NCI-H2107 (cell line): ENCODE results near the gene ATP9A.
"Not testable (repeated sequence)": the region's sequence is repeated elsewhere in the genome, so short reads cannot be mapped to it uniquely, and the experiment has no call there.

Experiments used
- DNase-seq: peaks from one replicate; lab custom pipeline; 2025; lab: John Stamatoyannopoulos, UW

ATP9A gene

DNA sequence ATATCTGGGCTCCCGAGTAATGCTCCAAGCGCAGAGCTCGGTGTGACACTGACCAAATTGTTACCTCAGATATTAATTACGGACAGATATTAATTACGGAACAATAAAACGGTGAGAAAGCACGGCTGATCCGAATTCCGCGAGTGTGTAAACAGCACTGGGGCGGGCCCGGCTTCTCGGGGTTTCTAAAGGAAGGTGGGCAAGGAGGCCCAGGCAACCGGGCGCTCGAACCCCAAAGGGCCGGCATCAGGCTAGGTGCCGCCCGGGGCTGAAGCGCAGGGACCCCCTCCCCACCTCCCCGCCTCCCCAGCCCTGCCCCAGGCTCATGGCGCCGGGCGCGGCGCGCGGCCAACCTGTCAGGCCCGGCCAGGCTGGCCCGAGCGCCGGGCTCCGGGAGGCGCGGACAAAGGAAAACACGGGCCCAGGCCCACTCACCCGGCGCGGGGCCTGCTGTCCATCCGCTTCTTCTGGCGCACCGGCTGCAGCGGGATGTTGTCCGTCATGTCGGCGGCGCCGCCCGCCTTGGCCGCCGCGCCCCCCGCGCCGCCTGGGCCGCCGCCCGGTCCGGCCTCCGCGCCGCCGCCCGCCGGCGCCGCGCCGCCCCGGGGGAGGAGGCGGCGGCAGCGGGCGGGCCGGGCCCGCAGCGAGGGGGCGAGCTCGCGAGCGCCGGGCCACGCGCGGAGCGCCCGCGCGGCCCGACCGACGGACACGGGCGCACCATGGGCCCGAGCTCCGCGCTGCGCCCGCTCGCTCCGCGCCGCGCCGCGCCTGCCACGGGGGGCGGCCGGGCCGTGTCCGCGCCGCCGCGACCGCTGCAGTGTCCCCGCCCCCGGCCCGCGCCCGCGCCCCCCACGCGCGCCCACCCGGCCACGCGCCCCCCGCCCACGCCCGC is at the start of gene ATP9A:
Gene ATP9A (minus strand): TSS at position 524 of the 892 bp plus-strand sequence. CDS start 21 bp downstream, at position 503.
- no peak for DNase-seq

DNA sequence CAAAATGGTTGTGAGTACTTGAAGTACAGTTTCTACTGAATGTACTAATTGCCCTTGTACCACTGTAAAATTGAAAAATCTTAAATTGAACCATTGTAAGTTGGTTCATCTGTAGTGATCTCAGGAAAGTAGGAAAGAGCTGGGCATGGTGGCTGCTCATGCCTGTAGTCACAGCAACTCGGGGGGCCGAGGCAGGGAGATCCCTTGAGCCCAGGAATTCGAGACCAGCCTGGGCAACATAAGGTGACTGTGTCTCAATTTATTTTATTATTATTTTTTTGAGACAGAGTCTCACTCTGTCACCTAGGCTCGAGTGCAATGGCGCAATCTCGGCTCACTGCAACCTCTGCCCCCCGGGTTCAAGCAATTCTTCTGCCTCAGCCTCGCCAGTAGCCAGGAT is 48.7 kb upstream of the ATP9A start:
- not testable (repeated sequence) for DNase-seq

DNA sequence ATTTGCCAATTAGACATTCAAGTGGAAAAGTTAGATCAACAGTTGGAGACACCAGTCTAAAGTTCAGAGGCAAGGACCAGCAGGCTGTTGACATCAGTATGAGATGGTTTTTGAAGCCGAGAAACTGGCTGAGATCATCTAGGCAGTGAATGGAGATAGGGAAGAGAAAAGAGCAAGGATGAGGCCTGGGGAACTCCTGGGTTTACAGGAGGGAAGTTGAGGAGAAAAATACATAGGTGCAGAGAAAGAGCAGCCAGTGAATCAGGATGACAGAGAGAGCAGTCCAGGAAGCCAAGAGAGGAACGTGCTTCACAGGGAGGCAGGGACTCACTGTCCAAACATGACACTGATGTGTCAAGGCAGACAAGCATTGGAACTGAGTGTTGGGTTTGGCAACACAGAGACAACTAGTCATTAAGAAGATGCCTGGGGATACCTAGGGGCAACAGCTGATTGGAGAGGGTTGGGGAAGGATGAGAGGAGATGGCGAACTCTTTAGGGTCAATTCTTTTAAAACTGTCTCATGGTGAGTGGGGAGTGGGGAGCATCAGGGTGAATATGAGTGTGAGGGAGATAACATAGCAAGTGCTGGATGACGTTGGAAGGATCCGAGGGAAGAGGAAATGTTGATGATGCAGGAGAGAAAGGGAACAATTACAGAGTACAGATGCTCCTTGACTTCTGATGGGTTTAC is 47.3 kb upstream of the ATP9A start:
- no peak for DNase-seq

DNA sequence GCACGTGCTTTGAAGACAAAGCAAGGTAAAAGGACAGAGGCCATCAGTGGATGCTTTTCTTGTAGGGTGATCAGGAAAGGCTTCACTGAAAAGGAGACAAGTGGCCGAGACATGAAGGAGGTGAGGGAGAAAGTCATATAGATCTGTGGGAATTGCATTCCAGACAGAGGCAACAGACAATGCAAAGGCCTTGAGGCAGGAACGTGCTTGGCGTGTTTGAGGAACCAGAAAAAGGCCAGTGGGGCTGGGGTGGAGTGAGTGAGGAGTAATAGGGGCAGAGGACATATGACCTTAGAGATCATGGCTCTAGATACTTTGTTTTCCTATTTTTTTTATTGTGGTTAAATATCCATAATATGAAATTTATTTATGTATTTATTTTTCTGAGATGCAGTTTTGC is 44.7 kb upstream of the ATP9A start:
- DNase-seq: no peak

DNA sequence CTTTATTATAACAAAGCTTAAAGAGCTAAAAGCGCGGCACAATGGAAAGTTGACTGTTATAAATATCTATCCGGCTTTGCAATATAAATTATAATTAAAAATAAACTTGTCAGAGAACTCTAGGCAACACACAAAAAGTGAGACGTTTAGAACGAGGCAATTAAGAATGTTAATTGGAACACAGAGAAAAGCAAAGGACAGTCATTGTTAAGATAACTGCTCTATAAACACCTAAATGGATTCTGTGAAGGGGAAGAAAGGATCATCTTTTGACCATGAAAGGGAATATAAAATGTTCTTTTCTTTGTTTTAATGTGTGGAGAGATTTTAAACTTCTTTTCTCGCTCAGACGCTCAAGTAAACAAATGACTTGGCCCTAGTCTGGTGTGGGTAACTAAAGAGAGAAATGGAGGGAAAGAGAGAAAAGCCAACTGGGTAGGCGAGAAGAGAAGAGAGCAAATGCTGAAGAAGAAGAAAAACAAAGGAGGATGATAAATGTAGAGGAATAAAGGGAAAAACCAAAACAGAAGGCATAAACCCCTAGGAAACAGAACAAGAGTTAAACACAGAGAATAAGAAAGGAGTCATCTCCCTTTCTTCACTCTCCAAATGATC is 43.4 kb upstream of the ATP9A start:
- DNase-seq: no peak

DNA sequence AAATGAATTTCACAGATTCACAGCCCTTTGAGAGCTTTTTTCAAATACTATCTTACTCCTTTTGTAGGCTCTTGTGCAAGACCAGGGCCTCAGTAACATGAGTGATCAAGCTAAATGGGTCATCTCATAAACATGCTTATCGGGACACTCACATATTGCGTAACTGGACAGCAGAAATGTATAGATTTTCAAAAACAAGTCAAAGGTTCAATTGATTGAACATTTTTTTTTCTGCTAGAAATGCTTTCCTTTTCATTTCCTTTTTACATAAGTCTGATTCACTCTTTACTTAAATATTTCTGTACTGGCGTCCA is 42.8 kb upstream of the ATP9A start:
- DNase-seq: no peak

DNA sequence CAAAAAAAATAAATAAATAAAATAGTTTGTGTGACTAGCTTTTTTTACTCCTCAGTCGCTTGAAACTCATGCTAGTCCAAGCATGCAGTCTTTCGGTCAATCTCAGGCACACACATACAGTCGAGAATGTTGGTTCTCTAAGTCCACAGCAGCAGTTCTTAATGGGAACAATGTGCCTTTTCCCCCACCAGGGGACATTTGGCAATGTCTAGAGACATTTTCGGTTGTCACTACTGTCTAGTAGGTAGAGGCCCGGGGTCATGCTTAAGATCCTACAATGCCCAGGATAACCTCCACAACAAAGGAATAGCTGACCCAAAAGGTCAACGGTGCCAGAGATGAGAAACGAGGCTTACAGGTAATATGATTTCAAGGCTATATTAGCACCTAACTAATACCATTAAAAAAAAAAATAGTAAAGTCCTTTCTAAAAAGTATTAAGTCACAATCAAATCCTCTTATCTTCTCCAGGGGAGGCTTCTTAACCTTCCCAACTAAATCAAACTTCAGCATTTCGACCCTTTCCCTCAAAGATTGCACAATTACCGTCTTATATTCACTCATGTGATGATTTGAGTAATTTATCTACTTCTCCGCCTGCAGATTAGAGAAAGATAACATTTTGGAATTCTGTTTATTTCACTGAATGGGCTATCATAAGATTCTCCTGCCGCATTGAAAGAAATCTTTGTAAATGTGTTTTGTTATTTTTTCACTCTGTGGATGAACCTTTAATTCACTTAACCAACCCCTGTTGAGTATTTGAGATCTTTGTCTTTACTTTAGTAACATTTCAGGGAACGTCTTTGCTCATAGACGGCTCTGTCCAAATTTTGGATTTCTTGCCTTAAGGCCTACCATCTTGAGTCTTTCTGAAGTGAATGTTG is 42.2 kb upstream of the ATP9A start:
- no peak for DNase-seq

DNA sequence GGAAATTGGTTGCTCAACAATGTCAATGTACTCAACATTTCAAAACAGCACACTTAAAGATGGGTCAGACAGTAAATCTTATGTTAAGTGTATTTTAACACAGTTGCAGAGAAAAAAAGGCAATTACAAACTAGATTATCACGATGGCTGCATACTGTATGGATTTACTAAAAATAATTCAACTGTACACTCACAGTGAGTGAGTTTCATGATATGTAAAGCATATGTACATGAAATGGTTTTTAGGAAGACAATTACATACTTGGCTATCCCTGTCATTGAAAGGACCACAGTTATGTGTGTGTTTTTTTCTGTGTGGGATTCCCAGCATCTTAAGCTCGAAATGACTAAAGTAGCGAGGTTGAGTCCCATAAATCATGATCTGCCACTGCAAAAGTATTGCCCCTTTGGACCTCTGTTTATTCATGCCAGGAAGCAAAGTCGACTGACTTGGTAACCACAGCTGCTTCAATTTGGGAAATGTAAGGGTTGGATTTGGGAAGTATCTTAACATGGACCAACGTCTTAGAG is 39.6 kb upstream of the ATP9A start:
- no peak for DNase-seq

GRCh38 chr20:51804754-51805153 is 36.6 kb upstream of the ATP9A start:
- no peak for DNase-seq

DNA sequence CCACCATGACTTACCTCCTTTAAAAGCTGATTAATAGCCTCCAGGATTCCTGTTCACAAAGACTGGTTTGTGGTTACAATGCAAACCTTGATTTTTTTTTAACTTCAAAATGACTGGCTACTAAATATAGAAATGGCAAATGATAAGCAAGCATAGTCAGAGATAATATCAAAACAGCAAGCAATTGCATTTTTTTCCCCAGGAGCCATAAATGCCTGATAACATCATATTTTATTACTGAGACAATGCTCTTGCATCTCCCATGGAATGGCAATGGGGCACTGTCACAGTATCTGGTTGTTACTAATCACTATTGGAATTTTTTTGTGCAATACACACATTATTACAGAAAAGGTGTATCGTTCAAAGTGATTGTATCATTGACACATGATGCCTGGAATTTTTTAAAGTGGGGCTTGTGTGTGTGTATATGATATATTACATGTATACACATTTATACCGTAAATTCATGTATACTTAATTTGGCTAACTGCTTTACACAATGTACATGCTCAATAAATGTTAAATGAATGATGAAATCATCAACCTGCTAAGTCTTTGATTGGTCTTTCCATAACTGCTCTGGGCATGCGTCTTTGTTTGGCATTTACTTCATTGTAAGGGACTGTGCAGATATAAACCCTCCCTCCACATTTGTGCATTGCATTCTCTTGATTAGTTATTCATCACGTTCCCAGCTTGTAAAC is 35.1 kb upstream of the ATP9A start:
- no peak for DNase-seq

GRCh38 chr20:51802170-51802751 is 34.1 kb upstream of the ATP9A start, which contains the start of gene SALL4:
SALL4 (minus strand) TSS chr20:51802521; CDS start chr20:51802408, 113 bp downstream.
- DNase-seq: no peak

- DNase-seq: no peak
These were observed 33.6 kb upstream of the ATP9A start for GRCh38 chr20:51801823-51802123.

GRCh38 chr20:51801122-51801822 is 33.1 kb upstream of the ATP9A start:
- DNase-seq: no peak

GRCh38 chr20:51800872-51801121 is 32.6 kb upstream of the ATP9A start:
- no peak for DNase-seq

DNA sequence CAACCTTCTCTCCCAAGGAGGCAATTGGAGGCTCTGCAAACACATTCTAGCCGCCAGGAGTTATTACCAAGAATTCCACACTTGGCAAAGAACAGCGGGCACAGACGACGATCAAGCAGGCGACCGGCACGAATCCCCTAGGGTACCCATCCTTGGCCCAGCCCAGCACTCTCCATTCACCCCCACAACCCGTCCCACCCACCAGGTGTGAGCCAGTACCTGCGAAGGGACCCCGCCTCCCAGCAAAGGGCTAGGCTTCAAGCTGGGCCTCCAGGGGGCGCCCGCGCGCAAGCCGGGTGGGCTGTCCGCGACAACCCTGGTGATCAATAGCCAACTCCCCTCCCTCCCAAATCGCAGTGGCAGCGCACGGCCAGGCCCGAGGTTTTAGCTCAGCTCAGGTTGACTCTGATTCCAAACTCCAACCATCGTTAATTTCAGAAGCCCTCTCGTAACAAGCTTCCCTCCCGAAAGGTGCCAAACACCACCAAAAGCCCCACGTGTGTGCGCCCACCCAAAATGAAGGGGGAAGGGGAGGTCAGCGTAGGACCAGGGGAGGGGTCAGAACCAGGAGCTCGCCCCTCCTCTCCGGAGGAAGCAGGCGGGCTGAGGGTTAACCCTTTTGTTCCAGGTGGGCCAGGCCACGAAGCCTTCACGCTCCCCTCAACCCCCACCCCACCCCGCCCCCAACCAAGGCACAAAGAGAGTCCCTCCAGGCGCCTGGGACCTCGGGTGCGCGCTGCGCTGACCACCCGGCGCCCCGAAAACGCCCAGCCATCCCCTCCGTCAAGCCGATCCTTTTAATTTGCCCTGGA is 32.1 kb upstream of the ATP9A start:
- DNase-seq: no peak

GRCh38 chr20:51799401-51799860 is 31.2 kb upstream of the ATP9A start:
- DNase-seq: no peak

GRCh38 chr20:51797357-51798025 is 29.3 kb upstream of the ATP9A start:
- DNase-seq: no peak

DNA sequence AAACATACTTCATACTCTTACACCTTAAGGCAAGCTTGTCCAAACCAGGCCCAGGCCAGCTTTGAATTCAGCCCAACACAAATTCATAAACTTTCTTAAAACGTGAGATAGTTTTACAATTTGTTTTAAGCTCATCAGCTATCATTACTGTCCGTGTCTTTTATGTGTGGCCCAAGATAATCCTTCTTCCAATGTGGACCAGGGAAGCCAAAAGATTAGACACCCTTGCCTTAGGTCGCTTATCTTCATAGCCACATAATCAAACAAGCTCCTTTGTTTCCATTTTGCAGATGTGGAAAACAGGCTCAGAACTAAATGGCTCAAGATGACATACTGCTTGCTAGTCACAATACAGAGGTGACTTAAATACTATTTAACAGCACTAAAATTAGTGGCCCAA is 28.1 kb upstream of the ATP9A start:
- no peak for DNase-seq

- DNase-seq: no peak
These were observed 24.8 kb upstream of the ATP9A start for GRCh38 chr20:51792960-51793359.
